GM23248 (cell line): ENCODE measurements around the gene GCM1. TPM values are rescaled to one million over a fixed set of nuclear protein-coding genes. Genes with fewer than 3 reads are reported as not detected.

Experiments
- DNase-seq: peaks from one replicate; pipeline ENCODE4 v3.0.0-alpha.2; 2015
- H2AFZ ChIP-seq: fragments of 200-600 bp; sonication (generic); 2 replicates; pipeline ENCODE4 v1.6.1; 2016; ENCODE audit warnings: antibody characterized with exemption
- H3F3A ChIP-seq: fragments of 200-600 bp; sonication (generic); 2 replicates; pipeline ENCODE4 v1.6.1; 2016; ENCODE audit warnings: mild to moderate bottlenecking, antibody characterized with exemption, mixed run types; ENCODE audit not compliant: insufficient read depth
- H3K27ac ChIP-seq: fragments of 200-600 bp; sonication (generic); 2 replicates; pipeline ENCODE4 v1.5.1; 2016; ENCODE audit warnings: mild to moderate bottlenecking
- H3K27me3 ChIP-seq: fragments of 200-600 bp; sonication (generic); replicated peaks from 2 replicates; pipeline ENCODE4 v1.6.1; 2016; ENCODE audit warnings: mild to moderate bottlenecking; ENCODE audit not compliant: insufficient read depth
- H3K36me3 ChIP-seq: fragments of 200-600 bp; sonication (generic); 2 replicates; pipeline ENCODE4 v1.6.1; 2016; ENCODE audit warnings: low read depth, mild to moderate bottlenecking
- H3K4me1 ChIP-seq: fragments of 200-600 bp; sonication (generic); 2 replicates; pipeline ENCODE4 v1.6.1; 2016; ENCODE audit warnings: mild to moderate bottlenecking; ENCODE audit not compliant: insufficient read depth
- H3K4me2 ChIP-seq: fragments of 200-600 bp; sonication (generic); one replicate; pipeline ENCODE4 v1.6.1; 2016; ENCODE audit warnings: mild to moderate bottlenecking; ENCODE audit not compliant: unreplicated experiment
- H3K4me3 ChIP-seq: fragments of 200-600 bp; sonication (generic); 2 replicates; pipeline ENCODE4 v1.5.1; 2016; ENCODE audit warnings: mild to moderate bottlenecking
- H3K79me2 ChIP-seq: fragments of 200-600 bp; sonication (generic); 2 replicates; pipeline ENCODE4 v1.6.1; 2016; ENCODE audit warnings: mild to moderate bottlenecking; ENCODE audit not compliant: insufficient read depth
- H3K9ac ChIP-seq: fragments of 200-600 bp; sonication (generic); 2 replicates; pipeline ENCODE4 v1.6.1; 2016; ENCODE audit warnings: mild to moderate bottlenecking
- H3K9me2 ChIP-seq: fragments of 200-600 bp; sonication (generic); 2 replicates; pipeline ENCODE4 v1.6.1; 2016; ENCODE audit warnings: mixed run types, mild to moderate bottlenecking, moderate library complexity; ENCODE audit not compliant: insufficient read depth
- H3K9me3 ChIP-seq: fragments of 200-600 bp; sonication (generic); one replicate; pipeline ENCODE4 v1.6.1; 2017; ENCODE audit warnings: low read depth
- H4K20me1 ChIP-seq: fragments of 200-600 bp; sonication (generic); 2 replicates; pipeline ENCODE4 v1.6.0; 2016; ENCODE audit not compliant: insufficient read depth
- EZH2 ChIP-seq: fragments of 200-600 bp; sonication (generic); IDR thresholded peaks from 2 replicates; pipeline ENCODE4 v1.6.1; 2018; ENCODE audit warnings: antibody characterized with exemption, mild to moderate bottlenecking; ENCODE audit not compliant: insufficient read depth, poor library complexity, severe bottlenecking
- EZH2phosphoT487 ChIP-seq: fragments of 200-600 bp; sonication (generic); IDR thresholded peaks from 2 replicates; pipeline ENCODE4 v1.6.1; 2018; ENCODE audit warnings: antibody characterized with exemption, moderate library complexity, mild to moderate bottlenecking, low read depth; ENCODE audit not compliant: insufficient read depth
- WGBS, 2 experiments: methylation state at CpG; one replicate each; pipeline ENCODE4 v1.1.6; 2015 to 2017; ENCODE audit warnings: low lambda C conversion rate in 2 of 2, low coverage in 1 of 2; ENCODE audit errors: missing lambda C conversion rate in 2 of 2; 5-methylcytosine and 5-hydroxymethylcytosine counted together
- in situ Hi-C: fragments of 300-500 bp; cut with MboI; formaldehyde crosslinking; loops from 2 replicates; pipeline ENCODE4 v1.15.0; 2020
- polyA plus RNA-seq: library from polyadenylated mRNA; unstranded; fragments of >200 nt; fragmentation: Nextera tagmentation; extraction: Ambion mirVana; gene quantifications from 2 replicates; pipeline ENCODE4 v1.2.1, GENCODE V29; 2016
- total RNA-seq: library from RNA; depleted of rRNA; stranded (reverse); fragments of >200 nt; shearing (Covaris generic); gene quantifications from 2 replicates; pipeline ENCODE4 v1.2.3, GENCODE V29; 2014

Gene GCM1
- total and polyA plus RNA-seq, 2 experiments from 2014 or later: not detected

- no peak overlapping the region for H3K27ac ChIP-seq
- in situ Hi-C loops: loop anchor here (25.0 kb wide), 1 partner anchor 258 kb away; no protein-coding TSS in a partner anchor
- H3K4me2 ChIP-seq: no peak overlapping the region
- H3K4me3 ChIP-seq: no peak overlapping the region
- no peaks in the 10 kb centered on the region for H4K20me1 ChIP-seq
- no peaks in the 10 kb centered on the region for H3K79me2 ChIP-seq
- H3K9me3 ChIP-seq: no peaks in the 10 kb centered on the region
- no peak overlapping the region for H2AFZ ChIP-seq
- H3F3A ChIP-seq: no peaks in the 10 kb centered on the region
- H3K9ac ChIP-seq: no peak overlapping the region
- no peaks in the 10 kb centered on the region for H3K36me3 ChIP-seq
- H3K9me2 ChIP-seq: no peaks in the 10 kb centered on the region
- WGBS, 2 experiments: 35 to 50% methylated on average over 1 of the region's 1 CpG
- no peaks in the 10 kb centered on the region for H3K27me3 ChIP-seq
- peak; percentile 23 for DNase-seq
- TF ChIP-seq EZH2phosphoT487: no peak
- no peak for TF ChIP-seq EZH2
- no peaks in the 10 kb centered on the region for H3K4me1 ChIP-seq
These were observed 30.3 kb upstream of the GCM1 start for GRCh38 chr6:53178837-53179432.

DNA sequence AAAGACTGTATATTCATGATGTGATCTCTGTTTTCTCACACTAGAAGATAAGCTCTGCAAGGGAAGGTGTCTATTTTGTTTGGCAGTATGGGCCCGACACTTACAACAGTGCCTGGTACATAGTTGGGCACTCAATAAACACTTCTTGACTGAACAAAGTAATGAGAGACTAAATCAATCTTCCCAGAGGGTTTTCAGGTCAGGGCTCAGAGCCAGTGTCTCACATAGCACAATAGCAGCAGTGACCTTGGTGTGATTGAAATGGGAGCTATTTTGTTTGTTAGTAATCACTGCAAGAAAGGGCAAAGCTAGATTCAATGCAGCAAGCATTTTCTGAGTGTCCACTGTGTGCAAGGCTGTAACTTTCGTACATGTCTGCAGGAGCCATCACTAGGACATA is 26.4 kb upstream of the GCM1 start:
- Histone ChIP-seq H3K9me3 (no peaks in the 10 kb centered on the region), H3K4me1 (no peaks in the 10 kb centered on the region), H3K4me3 (no peak overlapping the region), H3K4me2 (no peak overlapping the region), H3K27me3 (no peaks in the 10 kb centered on the region), H3K9ac (no peak overlapping the region), H3K79me2 (no peaks in the 10 kb centered on the region), H2AFZ (no peak overlapping the region), H3F3A (0 out of 2 replicates have a peak, but pooled peaks cover 2% of the 10 kb centered on the region), H3K9me2 (no peaks in the 10 kb centered on the region), H4K20me1 (no peaks in the 10 kb centered on the region), H3K36me3 (no peaks in the 10 kb centered on the region), H3K27ac (no peak overlapping the region)
- in situ Hi-C loops: loop anchor here (25.0 kb wide), 1 partner anchor 262 kb away; no protein-coding TSS in a partner anchor
- no peak for DNase-seq
- TF ChIP-seq EZH2phosphoT487 (no peak), EZH2 (no peak)
- 89 to 91% methylated on average over 2 of the region's 2 CpGs for WGBS, 2 experiments

DNA sequence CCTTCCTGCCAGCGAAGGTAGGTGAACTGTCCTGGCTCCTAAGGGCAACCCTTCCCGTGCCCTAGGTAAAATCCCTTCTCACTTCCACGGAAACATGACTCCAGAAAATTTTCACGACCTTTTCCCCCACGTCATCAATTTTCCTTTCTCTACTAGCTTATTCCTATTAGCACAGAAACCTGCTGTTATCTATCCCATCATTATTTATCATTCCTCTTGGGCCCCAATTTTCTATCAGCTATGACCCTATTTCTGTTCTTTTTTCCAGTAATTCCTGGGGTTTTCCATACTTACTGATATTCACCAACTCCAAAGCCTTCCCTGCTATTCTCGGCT is 23.8 kb upstream of the GCM1 start:
- DNase-seq: no peak
- no peaks in the 10 kb centered on the region for H3K79me2 ChIP-seq
- H3K27ac ChIP-seq: no peak overlapping the region
- no peak overlapping the region for H3K4me2 ChIP-seq
- H3K4me3 ChIP-seq: no peak overlapping the region
- H4K20me1 ChIP-seq: no peaks in the 10 kb centered on the region
- H3K27me3 ChIP-seq: no peaks in the 10 kb centered on the region
- no peak overlapping the region for H2AFZ ChIP-seq
- no peaks in the 10 kb centered on the region for H3K36me3 ChIP-seq
- peaks cover 21% of the 10 kb centered on the region; the same call in 1 of the 2 replicates for H3F3A ChIP-seq
- H3K9ac ChIP-seq: no peak overlapping the region
- TF ChIP-seq EZH2phosphoT487 (no peak), EZH2 (no peak)
- WGBS, 2 experiments: 61 to 65% methylated on average over 6 of the region's 6 CpGs
- peaks cover 17% of the 10 kb centered on the region for H3K4me1 ChIP-seq
- in situ Hi-C loops: loop anchor here (5.0 kb wide), 1 partner anchor 305 kb away; no protein-coding TSS in a partner anchor
- no peaks in the 10 kb centered on the region for H3K9me2 ChIP-seq
- H3K9me3 ChIP-seq: no peaks in the 10 kb centered on the region

DNA sequence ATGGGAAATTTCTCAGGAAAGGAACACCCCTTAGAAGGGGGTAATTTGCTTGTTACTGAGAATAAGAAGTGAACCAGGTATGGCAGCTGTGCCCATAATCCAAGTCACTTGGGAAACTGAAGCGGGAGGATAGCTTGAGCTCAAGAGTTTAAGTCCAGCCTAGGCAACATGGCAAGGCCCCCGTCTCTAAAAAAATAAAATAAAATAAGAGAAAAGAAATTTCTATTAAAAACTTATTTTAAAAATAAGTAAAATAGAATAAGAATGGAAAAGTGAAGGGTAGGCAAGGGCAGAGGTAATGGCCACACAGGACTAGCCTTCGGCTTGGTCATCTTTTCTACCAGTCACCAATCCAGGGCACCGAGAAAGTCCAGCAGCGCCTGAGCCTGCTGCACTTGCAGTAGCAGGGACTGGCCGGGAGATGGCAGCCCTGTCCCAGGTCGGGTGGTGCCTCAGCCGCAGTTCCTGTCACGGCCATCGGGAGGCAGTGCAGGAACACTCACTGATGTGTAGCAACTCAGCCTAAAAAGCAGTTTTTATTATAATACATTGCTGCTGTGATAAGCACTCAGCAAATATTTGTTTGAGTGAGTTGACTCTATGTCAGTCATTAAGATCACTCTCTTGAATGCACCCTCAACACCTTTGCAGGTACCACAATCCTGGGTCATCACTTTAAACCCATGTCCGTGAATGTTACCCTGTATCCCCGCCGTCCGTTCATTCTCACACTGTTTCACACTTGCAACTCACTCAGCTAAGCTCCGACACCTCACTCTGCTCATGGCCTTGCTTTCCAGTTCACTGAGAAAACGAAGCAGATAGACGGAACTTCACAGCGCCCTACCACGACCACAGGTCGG is 23.2 kb upstream of the GCM1 start:
- no peaks in the 10 kb centered on the region for H3K9me3 ChIP-seq
- DNase-seq: peak; percentile 83
- no peak for TF ChIP-seq EZH2phosphoT487
- TF ChIP-seq EZH2: no peak
- peaks cover 17% of the 10 kb centered on the region for H3K4me1 ChIP-seq
- in situ Hi-C loops: loop anchor here (5.0 kb wide), 1 partner anchor 305 kb away; no protein-coding TSS in a partner anchor
- WGBS, 2 experiments: 53 to 55% methylated on average over 20 of the region's 20 CpGs
- H3K79me2 ChIP-seq: no peaks in the 10 kb centered on the region
- no peaks in the 10 kb centered on the region for H3K27me3 ChIP-seq
- H3K9ac ChIP-seq: no peak overlapping the region
- no peaks in the 10 kb centered on the region for H3K9me2 ChIP-seq
- H3K27ac ChIP-seq: no peak overlapping the region
- no peak overlapping the region for H3K4me2 ChIP-seq
- H4K20me1 ChIP-seq: no peaks in the 10 kb centered on the region
- peaks cover 21% of the 10 kb centered on the region; the same call in 1 of the 2 replicates for H3F3A ChIP-seq
- H3K4me3 ChIP-seq: no peak overlapping the region
- no peak overlapping the region for H2AFZ ChIP-seq
- no peaks in the 10 kb centered on the region for H3K36me3 ChIP-seq
